OCI-LY7 (cell line): ENCODE results near the gene USO1. TPM values are rescaled to one million over a fixed set of nuclear protein-coding genes. Genes with fewer than 3 reads are reported as not detected.

Source experiments
- BruUV-seq: library from RNA; stranded (reverse); fragments of 400-500 nt; replicated peaks from 2 replicates; lab custom pipeline; 2021; lab: Mats Ljungman, UMichigan
- CTCF ChIA-PET: fragments of 300-600 bp; sonication (Branson Sonifier 250); formaldehyde crosslinking; loops from one replicate; lab custom pipeline; 2022; ENCODE audit warnings: antibody characterized with exemption; ENCODE audit not compliant: unreplicated experiment; lab: Charles Lee
- POLR2A ChIA-PET: fragments of 300-600 bp; sonication (Branson Sonifier 250); formaldehyde crosslinking; loops from one replicate; lab custom pipeline; 2022; ENCODE audit warnings: antibody characterized with exemption; lab: Charles Lee
- DNase-seq: peaks from one replicate; pipeline ENCODE4 v3.0.0-alpha.2; 2015; ENCODE audit warnings: low spot score
- H2AFZ ChIP-seq: fragments of 200-600 bp; sonication (generic), shearing (Covaris generic); 2 replicates; pipeline ENCODE4 v1.6.1; 2014; ENCODE audit warnings: mild to moderate bottlenecking, antibody characterized with exemption, low read length, moderate library complexity
- H3K27ac ChIP-seq: fragments of 200-600 bp; sonication (generic); 2 replicates; pipeline ENCODE4 v1.5.1; 2014; ENCODE audit warnings: mixed run types, low read depth, mild to moderate bottlenecking, moderate library complexity, low read length, inconsistent platforms; ENCODE audit not compliant: poor library complexity, severe bottlenecking
- H3K36me3 ChIP-seq: fragments of 200-600 bp; sonication (generic); 2 replicates; pipeline ENCODE4 v1.6.1; 2014; ENCODE audit warnings: mild to moderate bottlenecking, antibody characterized with exemption, low read length, moderate library complexity, mixed read lengths; ENCODE audit not compliant: insufficient read depth
- H3K4me1 ChIP-seq: fragments of 200-600 bp; sonication (generic); 2 replicates; pipeline ENCODE4 v1.5.1; 2014; ENCODE audit warnings: mild to moderate bottlenecking, low read length; ENCODE audit not compliant: insufficient read depth, poor library complexity, severe bottlenecking
- H3K4me2 ChIP-seq: fragments of 200-600 bp; sonication (generic); 2 replicates; pipeline ENCODE4 v1.6.1; 2014; ENCODE audit warnings: mild to moderate bottlenecking, low read length
- H3K4me3 ChIP-seq: fragments of 200-600 bp; sonication (generic); 2 replicates; pipeline ENCODE4 v1.5.1; 2014; ENCODE audit warnings: mild to moderate bottlenecking, low read depth, low read length; ENCODE audit not compliant: poor library complexity, severe bottlenecking
- H3K79me2 ChIP-seq: fragments of 200-600 bp; sonication (generic); 2 replicates; pipeline ENCODE4 v1.6.1; 2016; ENCODE audit warnings: low read depth, mild to moderate bottlenecking, low read length, moderate library complexity, mixed read lengths; ENCODE audit not compliant: insufficient read depth
- H3K9me2 ChIP-seq: fragments of 200-600 bp; sonication (generic); 2 replicates; pipeline ENCODE4 v1.6.1; 2016; ENCODE audit warnings: mild to moderate bottlenecking, low read length, mixed read lengths; ENCODE audit not compliant: insufficient read depth
- H3K9me3 ChIP-seq: fragments of 200-600 bp; sonication (generic); 2 replicates; pipeline ENCODE4 v1.6.1; 2014; ENCODE audit warnings: mild to moderate bottlenecking, mixed run types, low read length, mixed read lengths
- H4K20me1 ChIP-seq: fragments of 200-600 bp; sonication (generic); 2 replicates; pipeline ENCODE4 v1.6.1; 2014; ENCODE audit warnings: mild to moderate bottlenecking, antibody characterized with exemption, low read length, moderate library complexity, mixed read lengths; ENCODE audit not compliant: insufficient read depth
- CTCF ChIP-seq: fragments of 200-600 bp; sonication (generic); conservative IDR thresholded peaks from 2 replicates; pipeline ENCODE4 v1.5.1; 2014; ENCODE audit warnings: mild to moderate bottlenecking, antibody characterized with exemption, low read length, moderate library complexity, mixed read lengths
- EZH2phosphoT487 ChIP-seq: fragments of 200-600 bp; sonication (generic); IDR thresholded peaks from 2 replicates; pipeline ENCODE4 v1.6.1; 2018; ENCODE audit warnings: low read depth, borderline replicate concordance, mild to moderate bottlenecking, mixed run types, antibody characterized with exemption, low read length, moderate library complexity, mixed read lengths
- intact Hi-C: fragments of 100-400 bp; cut with micrococcal nuclease; formaldehyde crosslinking; loops from one replicate; pipeline ENCODE4 v1.10.0; 2022; ENCODE audit not compliant: unreplicated experiment
- total RNA-seq, 2 experiments: library from RNA; depleted of rRNA in 1 of 2; stranded (reverse); fragments of >200 nt in 1 of 2; shearing (Covaris generic) in 1 of 2; gene quantifications; 2 replicates each; pipeline ENCODE4 v1.2.3, GENCODE V29; 2014 to 2022

Gene USO1
- total RNA-seq, 2 experiments from 2014 or later = 38.0 to 54.6 TPM

GRCh38 chr4:75819121-75819520 lies 94.7 kb downstream of the USO1 start:
- H3K4me1 ChIP-seq = no peaks in the 10 kb centered on the region
- DNase-seq = no peak
- H4K20me1 ChIP-seq = no peaks in the 10 kb centered on the region
- no peak overlapping the region for H3K4me3 ChIP-seq
- no TSS peak for BruUV-seq
- H3K36me3 ChIP-seq = peaks cover 18% of the 10 kb centered on the region
- H3K9me3 ChIP-seq = no peaks in the 10 kb centered on the region
- no peak overlapping the region for H2AFZ ChIP-seq
- ChIA-PET CTCF (no interaction called here), POLR2A (interaction anchor here (0.7 kb wide), 2 partner anchors 79 to 171 kb away, joined by 3 to 6 read pairs; no protein-coding TSS in a partner anchor)
- intact Hi-C loops = loop anchor here (10.0 kb wide), 1 partner anchor 164 kb away; no protein-coding TSS in a partner anchor
- TF ChIP-seq CTCF (no peak), EZH2phosphoT487 (no peak)
- no peak overlapping the region for H3K27ac ChIP-seq
- no peaks in the 10 kb centered on the region for H3K79me2 ChIP-seq
- H3K4me2 ChIP-seq = no peak overlapping the region
- no peaks in the 10 kb centered on the region for H3K9me2 ChIP-seq

GRCh38 chr4:75820197-75820596 lies 95.8 kb downstream of the USO1 start:
- ChIA-PET CTCF (no interaction called here), POLR2A (no interaction called here)
- no peak for DNase-seq
- H3K4me1 ChIP-seq = no peaks in the 10 kb centered on the region
- no peak overlapping the region for H2AFZ ChIP-seq
- intact Hi-C loops = no loop called here
- no TSS peak for BruUV-seq
- H4K20me1 ChIP-seq = no peaks in the 10 kb centered on the region
- peaks cover 8% of the 10 kb centered on the region for H3K36me3 ChIP-seq
- H3K9me3 ChIP-seq = no peaks in the 10 kb centered on the region
- no peak overlapping the region for H3K27ac ChIP-seq
- H3K4me2 ChIP-seq = no peak overlapping the region
- no peaks in the 10 kb centered on the region for H3K79me2 ChIP-seq
- no peaks in the 10 kb centered on the region for H3K9me2 ChIP-seq
- H3K4me3 ChIP-seq = no peak overlapping the region
- TF ChIP-seq EZH2phosphoT487 = no peak
- TF ChIP-seq CTCF = no peak

- Histone ChIP-seq H3K9me3 (no peaks in the 10 kb centered on the region), H3K79me2 (no peaks in the 10 kb centered on the region), H3K27ac (no peak overlapping the region), H2AFZ (no peak overlapping the region), H3K4me1 (no peaks in the 10 kb centered on the region), H3K36me3 (peaks cover 3% of the 10 kb centered on the region), H4K20me1 (no peaks in the 10 kb centered on the region), H3K9me2 (no peaks in the 10 kb centered on the region), H3K4me2 (no peak overlapping the region), H3K4me3 (no peak overlapping the region)
- TF ChIP-seq CTCF (no peak), EZH2phosphoT487 (no peak)
- no TSS peak for BruUV-seq
- no peak for DNase-seq
- ChIA-PET CTCF (no interaction called here), POLR2A (no interaction called here)
- intact Hi-C loops = no loop called here
These were observed 96.3 kb downstream of the USO1 start for GRCh38 chr4:75820676-75821075.
